ENCODE measurements around the gene LRRC72. TPM values are rescaled to one million over a fixed set of nuclear protein-coding genes. Genes with fewer than 3 reads are reported as not detected.
"Not testable (repeated sequence)": the region's sequence is repeated elsewhere in the genome, so short reads cannot be mapped to it uniquely, and the experiment has no call there.

Gene LRRC72
- polyA plus RNA-seq, 3 donors: not detected

- no peak for DNase-seq (ENCODE audit: low read depth in 3 of 3, low spot score in 2 of 3)
Measured at GRCh38 chr7:16524332-16524731, 2.3 kb upstream of the LRRC72 start.

GRCh38 chr7:16528520-16528919, 1.9 kb downstream of the LRRC72 start:
- no peak for DNase-seq (ENCODE audit: low read depth in 3 of 3, low spot score in 2 of 3)

DNA sequence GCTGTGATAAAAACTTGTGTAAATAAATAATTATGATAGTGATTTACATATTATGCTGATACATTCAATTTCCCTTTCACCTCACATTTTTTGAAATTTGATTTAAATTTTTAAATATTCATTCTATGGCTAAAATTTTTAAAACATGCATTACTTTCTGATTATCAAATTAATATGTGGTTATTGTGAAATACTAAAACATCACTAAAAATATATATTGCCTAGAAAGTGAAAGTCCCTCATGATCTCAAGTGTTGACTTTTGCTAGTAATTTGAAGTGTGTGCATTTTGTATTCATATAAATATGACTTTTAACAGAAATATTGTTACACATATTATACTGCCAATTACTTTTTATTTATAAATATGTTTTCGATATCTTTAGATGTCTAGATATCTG, 3.1 kb downstream of the LRRC72 start:
- DNase-seq (ENCODE audit: low read depth in 3 of 3, low spot score in 2 of 3): no peak

- no peak for DNase-seq (ENCODE audit: low read depth in 3 of 3, low spot score in 2 of 3)
Measured at GRCh38 chr7:16531707-16532106, 5.1 kb downstream of the LRRC72 start.

DNA sequence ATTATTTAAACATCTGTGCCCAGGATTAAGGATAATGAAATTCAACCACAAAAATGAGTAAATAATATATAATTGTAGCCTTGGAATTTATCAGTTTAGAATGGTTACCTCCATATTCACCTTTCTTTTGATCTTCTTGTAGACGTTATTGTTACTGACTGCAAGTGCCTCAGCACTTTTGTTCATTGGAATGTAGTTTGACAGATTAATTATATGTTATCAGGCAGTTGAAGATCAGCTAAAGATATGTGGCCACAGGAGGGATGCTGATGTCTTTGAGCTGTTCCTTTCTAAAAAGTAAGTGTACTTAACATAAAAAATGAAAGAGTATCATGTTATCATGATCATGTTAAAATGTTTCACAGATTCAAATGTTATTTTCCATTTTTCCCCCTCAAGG, 5.6 kb downstream of the LRRC72 start:
- DNase-seq (ENCODE audit: low read depth in 3 of 3, low spot score in 2 of 3): no peak

GRCh38 chr7:16535500-16535899, 8.9 kb downstream of the LRRC72 start:
- no peak for DNase-seq (ENCODE audit: low read depth in 3 of 3, low spot score in 2 of 3)

- not testable (repeated sequence) for DNase-seq (ENCODE audit: low read depth in 3 of 3, low spot score in 2 of 3)
Measured at GRCh38 chr7:16540559-16540958, 13.9 kb downstream of the LRRC72 start.

DNA sequence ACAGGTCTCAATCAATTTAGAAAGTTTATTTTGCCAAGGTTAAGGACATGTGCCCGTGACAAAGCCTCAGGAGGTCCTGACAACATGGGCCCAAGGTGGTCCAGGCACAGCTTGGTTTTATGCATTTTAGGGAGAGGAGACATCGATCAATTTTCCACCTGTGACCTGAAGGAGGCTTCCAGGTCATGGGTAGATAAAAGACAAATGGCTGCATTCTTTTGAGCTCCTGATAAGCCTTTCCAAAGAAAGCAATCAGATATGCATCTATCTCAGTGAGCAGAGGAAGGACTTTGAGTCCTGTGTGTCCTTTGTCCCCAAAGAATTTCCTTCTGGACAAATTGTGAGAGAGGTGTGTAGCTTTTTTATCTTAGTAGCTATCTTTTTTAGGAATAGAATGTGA, 15.8 kb downstream of the LRRC72 start:
- DNase-seq (ENCODE audit: low read depth in 3 of 3, low spot score in 2 of 3): no peak

DNA sequence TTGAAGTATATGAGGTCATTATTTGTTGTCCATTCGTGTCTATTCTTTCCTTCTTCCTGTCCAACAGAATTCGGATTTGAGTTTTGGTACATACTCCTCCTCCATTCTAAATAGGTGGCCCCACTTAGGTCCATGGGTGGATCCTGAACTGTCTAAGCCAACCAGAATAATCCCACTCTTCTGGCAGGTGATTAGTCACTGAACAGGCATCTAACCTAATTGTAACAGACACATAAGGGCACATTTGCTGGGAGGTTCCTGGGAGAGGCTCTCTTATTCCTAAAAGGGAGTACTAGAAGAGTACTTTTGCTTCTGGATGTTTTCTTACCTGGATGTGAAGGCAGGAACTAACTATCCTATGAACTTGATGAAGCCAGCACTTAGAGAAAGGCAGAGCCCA, 16.8 kb downstream of the LRRC72 start:
- DNase-seq (ENCODE audit: low read depth in 3 of 3, low spot score in 2 of 3): no peak

DNA sequence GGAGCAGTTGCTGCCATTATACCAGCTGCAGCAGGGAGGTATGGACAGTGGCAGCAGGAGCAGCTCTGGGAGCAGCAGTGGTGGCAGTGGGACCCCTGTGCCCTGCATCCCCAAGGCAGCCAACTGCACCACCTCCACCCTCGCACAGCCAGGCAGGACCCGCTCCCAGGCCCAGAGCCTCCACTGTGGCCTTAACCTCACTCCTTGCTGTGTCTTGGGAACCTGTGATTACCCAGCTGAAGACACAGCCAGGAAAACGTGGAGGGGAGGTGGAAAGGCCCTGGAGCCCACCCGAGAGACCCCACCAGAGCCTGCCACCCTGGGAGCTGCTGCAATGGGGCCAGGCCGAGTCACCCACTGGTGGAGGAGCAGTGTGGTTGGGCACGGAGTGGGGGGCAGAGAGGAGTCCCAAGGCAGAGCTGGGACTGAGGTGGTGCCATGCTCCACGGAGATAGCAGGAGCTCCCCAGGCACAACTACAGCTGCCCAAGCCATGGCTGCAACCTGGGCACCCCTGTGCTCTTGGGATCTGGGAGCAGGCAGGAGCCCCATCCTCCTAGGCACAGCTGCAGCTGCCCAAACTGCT, 20.4 kb downstream of the LRRC72 start:
- no peak for DNase-seq (ENCODE audit: low read depth in 3 of 3, low spot score in 2 of 3)

DNA sequence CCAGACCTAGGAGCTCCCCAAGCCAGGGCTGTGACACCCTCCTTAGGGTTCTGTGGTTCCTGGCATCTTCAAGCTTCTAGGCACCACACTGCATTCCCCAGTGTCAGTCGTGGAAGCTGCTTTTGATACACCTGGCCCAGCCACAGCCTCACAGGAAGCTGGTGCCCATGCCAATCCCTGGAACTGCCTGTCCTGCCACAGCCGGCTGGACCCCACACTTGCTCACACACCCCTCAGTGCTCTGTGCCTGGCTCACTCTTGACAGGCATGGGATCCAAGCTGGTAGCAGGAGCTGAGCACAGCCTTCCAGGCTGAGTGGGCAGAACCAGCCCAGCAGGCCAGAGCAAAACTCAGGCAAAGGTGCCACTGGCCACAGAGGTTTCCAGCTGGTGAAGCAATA, 21.8 kb downstream of the LRRC72 start:
- no peak for DNase-seq (ENCODE audit: low read depth in 3 of 3, low spot score in 2 of 3)

DNA sequence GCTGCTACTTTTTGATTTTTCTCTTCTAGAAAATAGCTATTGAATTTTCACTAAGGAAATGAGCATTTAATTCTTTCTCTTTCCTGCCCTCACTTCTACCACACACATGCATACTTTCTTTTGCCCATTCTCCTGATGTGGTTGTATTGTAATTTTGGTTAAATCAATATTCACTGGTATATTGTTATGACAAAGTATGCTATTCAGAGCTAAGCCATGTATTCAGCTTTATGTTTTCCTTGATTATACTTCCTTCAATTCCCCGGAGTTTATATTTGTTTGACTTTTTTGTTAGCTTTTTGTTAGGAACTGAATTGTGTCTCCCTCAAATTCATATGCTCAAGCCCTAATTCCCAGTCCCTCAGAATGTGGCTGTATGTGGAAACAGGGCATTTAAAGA, 24.0 kb downstream of the LRRC72 start:
- DNase-seq (ENCODE audit: low read depth in 3 of 3, low spot score in 2 of 3): no peak

- no peak for DNase-seq (ENCODE audit: low read depth in 3 of 3, low spot score in 2 of 3)
Measured at GRCh38 chr7:16554518-16555236, 28.1 kb downstream of the LRRC72 start.

DNA sequence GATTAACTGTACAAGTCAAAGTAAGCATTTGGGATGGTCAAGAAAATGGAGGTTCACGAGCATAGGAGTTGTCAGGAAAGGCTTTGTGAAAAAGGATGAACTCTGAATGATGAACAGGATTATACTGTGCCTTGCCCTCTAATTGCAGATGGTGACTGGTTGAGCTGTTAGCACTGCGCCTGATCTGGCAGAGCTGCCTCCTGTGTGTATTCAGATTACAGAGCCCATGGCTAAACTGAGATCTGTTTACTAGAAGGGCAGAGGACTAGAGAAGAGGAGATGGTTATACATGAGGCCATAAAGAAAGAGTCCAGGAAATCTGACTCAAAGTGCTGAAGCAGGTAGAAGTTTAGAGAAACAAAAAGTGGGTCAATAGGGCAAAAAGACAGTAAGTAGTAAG, 29.7 kb downstream of the LRRC72 start:
- DNase-seq (ENCODE audit: low read depth in 3 of 3, low spot score in 2 of 3): no peak

DNA sequence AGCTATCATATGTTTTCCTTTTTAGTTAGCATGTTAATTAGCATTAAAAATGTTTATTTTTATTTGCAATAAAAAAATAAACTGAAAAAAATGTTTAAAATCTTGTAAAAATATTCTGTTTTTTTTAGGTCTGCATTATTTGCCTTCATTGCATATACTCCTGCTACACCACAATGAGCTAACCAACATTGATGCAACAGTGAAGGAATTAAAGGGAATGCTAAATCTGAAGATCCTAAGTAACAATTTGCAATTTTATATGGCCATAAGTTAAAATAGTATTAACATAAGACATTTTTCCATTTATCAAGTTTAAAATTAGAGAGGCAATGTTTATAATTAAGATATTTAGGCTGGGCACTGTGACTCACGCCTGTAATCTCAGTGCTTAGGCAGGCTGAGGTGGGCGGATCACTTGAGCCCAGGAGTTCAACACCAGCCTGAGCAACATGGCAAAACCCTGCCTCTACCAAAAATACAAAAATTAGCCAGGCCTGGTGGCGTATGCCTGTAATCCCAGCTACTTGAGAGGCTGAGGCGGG, 32.2 kb downstream of the LRRC72 start:
- DNase-seq (ENCODE audit: low read depth in 3 of 3, low spot score in 2 of 3): no peak

DNA sequence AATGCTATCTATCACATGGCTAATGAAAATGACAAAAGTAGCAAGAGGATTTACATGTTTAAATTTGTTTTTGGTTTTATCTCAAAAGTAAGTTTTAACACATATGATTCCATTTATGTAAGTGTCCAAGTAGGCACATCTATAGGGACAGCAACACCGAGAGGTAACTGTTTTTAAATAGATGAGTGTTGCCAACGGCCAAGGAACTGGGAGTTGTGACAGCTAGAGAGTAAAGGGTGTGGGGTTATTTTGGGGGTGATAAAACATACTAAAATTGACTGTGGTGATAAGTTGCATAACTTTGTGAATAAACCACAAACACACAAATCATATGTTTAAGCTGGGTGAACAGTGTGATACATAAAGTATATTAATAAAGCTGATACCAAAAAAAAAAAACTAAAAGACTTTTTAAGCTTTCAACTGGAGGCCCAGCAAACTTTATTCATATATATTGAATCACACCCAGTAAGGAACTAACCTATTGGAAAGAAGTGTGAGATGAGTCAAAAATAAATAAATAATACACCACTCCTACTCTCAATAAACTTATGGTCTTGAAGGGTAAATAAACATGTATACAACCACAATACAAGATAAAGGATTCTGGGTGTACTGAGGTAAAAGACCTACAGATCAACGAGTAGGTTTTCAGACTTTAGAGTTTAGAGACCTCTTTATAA, 33.0 kb downstream of the LRRC72 start:
- DNase-seq (ENCODE audit: low read depth in 3 of 3, low spot score in 2 of 3): no peak

DNA sequence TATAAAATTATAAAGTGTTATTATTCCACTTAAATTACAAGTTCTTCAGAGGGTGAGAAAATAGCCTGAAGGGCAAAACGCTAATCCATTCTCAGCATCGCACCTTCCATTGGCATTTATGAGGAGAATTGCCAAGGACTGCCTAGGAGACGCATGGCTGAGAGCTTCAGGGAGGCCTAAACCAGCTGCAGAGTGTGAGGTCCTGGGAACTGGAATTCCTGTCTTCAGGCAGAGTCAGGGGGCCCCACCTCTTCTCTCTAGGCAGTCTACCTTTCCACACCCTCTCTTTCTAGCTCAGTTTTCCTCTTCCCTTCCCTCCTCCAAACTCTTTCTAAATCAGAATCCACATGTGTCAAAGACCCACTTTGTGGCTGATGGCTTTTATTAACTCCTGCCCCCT, 35.3 kb downstream of the LRRC72 start:
- no peak for DNase-seq (ENCODE audit: low read depth in 3 of 3, low spot score in 2 of 3)

DNA sequence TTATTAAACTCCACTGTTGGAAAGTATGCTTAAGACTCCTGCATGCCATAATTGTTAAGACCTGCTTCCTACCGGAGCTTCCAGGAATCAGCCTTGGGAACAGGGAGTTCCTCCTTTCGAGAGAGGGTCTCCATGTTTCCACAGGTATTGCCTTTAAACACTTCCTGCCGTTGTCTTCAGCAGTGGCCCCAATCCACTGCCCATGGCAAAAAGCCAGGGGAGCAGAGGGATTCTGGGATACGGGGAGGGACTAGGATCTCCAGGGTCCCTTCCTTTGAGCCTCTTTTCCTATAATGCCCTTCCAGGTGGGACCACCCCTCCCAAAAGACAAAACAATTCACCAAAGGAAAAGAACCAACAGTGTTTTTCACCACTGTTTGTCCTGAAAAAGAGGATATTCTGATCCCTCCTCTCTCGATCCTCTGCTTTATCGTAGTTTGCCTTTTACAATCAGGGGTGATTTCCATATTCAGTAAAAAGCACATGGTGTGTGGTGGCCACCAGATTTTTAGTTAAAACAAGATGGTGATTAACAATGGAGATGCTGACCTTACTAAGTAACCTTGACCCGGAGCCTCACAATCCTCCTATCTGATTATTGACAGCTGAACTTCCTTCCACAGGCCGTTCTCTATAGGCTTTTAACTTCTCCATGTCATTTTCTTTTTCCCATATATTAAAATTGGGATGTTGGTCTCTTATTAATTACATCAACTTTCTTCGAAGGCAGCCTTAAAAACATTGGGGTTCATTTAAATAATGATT, 36.0 kb downstream of the LRRC72 start:
- DNase-seq (ENCODE audit: low read depth in 3 of 3, low spot score in 2 of 3): no peak

GRCh38 chr7:16563281-16564022, 36.8 kb downstream of the LRRC72 start:
- no peak for DNase-seq (ENCODE audit: low read depth in 3 of 3, low spot score in 2 of 3)

DNA sequence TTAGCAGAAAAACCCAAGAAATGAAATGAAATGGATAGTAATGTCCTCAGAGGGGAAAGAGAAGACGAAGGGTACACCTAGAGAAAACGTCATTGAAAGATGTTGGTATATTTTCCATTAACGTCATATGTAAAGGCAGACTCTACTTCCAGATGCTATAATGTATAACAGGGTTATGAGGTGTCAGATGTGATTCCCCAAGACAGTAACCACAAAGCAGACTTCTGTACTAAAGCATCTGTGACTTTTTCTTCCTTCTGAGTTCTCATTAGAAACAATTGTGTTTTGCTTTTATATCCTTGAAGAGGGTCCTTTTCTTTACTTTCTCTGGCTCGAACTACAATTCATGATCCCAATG, 37.4 kb downstream of the LRRC72 start:
- no peak for DNase-seq (ENCODE audit: low read depth in 3 of 3, low spot score in 2 of 3)

Data from right renal cortex interstitium (tissue), 3 donors.